Measurements from ENCODE around the gene MED25. TPM values are rescaled to one million over a fixed set of nuclear protein-coding genes. Genes with fewer than 3 reads are reported as not detected.

Gene MED25
- total RNA-seq: 28.9 and 32.4 TPM in 2 replicates

GRCh38 chr19:49817964-49818648 is at the start of gene MED25:
Gene MED25 (plus strand): TSS chr19:49818289. CDS start chr19:49818342, 53 bp downstream.

GRCh38 chr19:49812997-49813861 is 4.9 kb upstream of the MED25 start, which contains the start of gene FUZ:
Gene FUZ (minus strand): TSS chr19:49813292. CDS start chr19:49813106, 186 bp downstream.

GRCh38 chr19:49850487-49851342 is 32.6 kb downstream of the MED25 start, which contains the start of gene PTOV1:
Gene PTOV1 (plus strand): TSS chr19:49851159.

GRCh38 chr19:49866933-49867782 is 49.1 kb downstream of the MED25 start, which contains the start of gene PNKP:
Gene PNKP (minus strand): TSS chr19:49867576. CDS start chr19:49867204, 372 bp downstream.

GRCh38 chr19:49877020-49877878 is 59.2 kb downstream of the MED25 start, which contains the start of the genes AKT1S1 and TBC1D17:
Gene AKT1S1 (minus strand): TSS chr19:49877355. CDS start chr19:49873295, 4,060 bp downstream.
Gene TBC1D17 (plus strand): TSS chr19:49877702. CDS start chr19:49877724, 22 bp downstream.

Other genes with a start within 250 kb of the MED25 start
- 28.3 and 49.6 TPM in 2 replicates for gene NOSIP, start 237.7 kb upstream of the MED25 start, total RNA-seq
- 0.23 and 0.89 TPM in 2 replicates for gene PRRG2, start 237.0 kb upstream of the MED25 start, total RNA-seq
- 2.7 and 5.2 TPM in 2 replicates for gene PRR12, start 227.1 kb upstream of the MED25 start, total RNA-seq
- gene RRAS, start 178.1 kb upstream of the MED25 start, total RNA-seq: 45.1 and 75.3 TPM in 2 replicates
- gene SCAF1, start 176.1 kb upstream of the MED25 start, total RNA-seq: 18.4 and 40.9 TPM in 2 replicates
- 33.0 and 64.1 TPM in 2 replicates for gene IRF3, start 152.4 kb upstream of the MED25 start, total RNA-seq
- gene BCL2L12, start 152.4 kb upstream of the MED25 start, total RNA-seq: 1.5 and 2.4 TPM in 2 replicates
- 303 and 388 TPM in 2 replicates for gene PRMT1, start 141.0 kb upstream of the MED25 start, total RNA-seq
- 0.51 and 0.59 TPM in 2 replicates for gene ADM5, start 128.7 kb upstream of the MED25 start, total RNA-seq
- gene CPT1C, start 127.2 kb upstream of the MED25 start, total RNA-seq: 18.4 and 18.7 TPM in 2 replicates
- 0.28 TPM in 1 of 2 replicates, not detected in the other for gene TSKS, start 55.0 kb upstream of the MED25 start, total RNA-seq
- 63.0 and 125 TPM in 2 replicates for gene AP2A1, start 51.3 kb upstream of the MED25 start, total RNA-seq
- 10.4 and 16.1 TPM in 2 replicates for gene FUZ, start 5.0 kb upstream of the MED25 start, total RNA-seq
- gene PTOV1, start 32.9 kb downstream of the MED25 start, total RNA-seq: 58.5 and 74.6 TPM in 2 replicates
- 40.2 and 40.4 TPM in 2 replicates for gene PNKP, start 49.3 kb downstream of the MED25 start, total RNA-seq
- 9.8 and 13.5 TPM in 2 replicates for gene AKT1S1, start 59.1 kb downstream of the MED25 start, total RNA-seq
- gene TBC1D17, start 59.4 kb downstream of the MED25 start, total RNA-seq: 10.1 and 16.1 TPM in 2 replicates
- gene IL4I1, start 78.6 kb downstream of the MED25 start, total RNA-seq: 2.1 TPM in 2 replicates
- 4.5 and 4.8 TPM in 2 replicates for gene ATF5, start 110.9 kb downstream of the MED25 start, total RNA-seq
- 19.6 and 36.5 TPM in 2 replicates for gene NUP62, start 111.2 kb downstream of the MED25 start, total RNA-seq
- not detected in 2 replicates for gene SIGLEC11, start 142.9 kb downstream of the MED25 start, total RNA-seq
- gene VRK3, start 207.1 kb downstream of the MED25 start, total RNA-seq: 21.4 and 22.9 TPM in 2 replicates
- gene ZNF473, start 207.7 kb downstream of the MED25 start, total RNA-seq: 5.8 and 6.5 TPM in 2 replicates